ENCODE data around the gene RSRC2. TPM values are rescaled to one million over a fixed set of nuclear protein-coding genes. Genes with fewer than 3 reads are reported as not detected.

RSRC2 gene
- total RNA-seq, 1 donor from 2014 or later, result 104 TPM

DNA sequence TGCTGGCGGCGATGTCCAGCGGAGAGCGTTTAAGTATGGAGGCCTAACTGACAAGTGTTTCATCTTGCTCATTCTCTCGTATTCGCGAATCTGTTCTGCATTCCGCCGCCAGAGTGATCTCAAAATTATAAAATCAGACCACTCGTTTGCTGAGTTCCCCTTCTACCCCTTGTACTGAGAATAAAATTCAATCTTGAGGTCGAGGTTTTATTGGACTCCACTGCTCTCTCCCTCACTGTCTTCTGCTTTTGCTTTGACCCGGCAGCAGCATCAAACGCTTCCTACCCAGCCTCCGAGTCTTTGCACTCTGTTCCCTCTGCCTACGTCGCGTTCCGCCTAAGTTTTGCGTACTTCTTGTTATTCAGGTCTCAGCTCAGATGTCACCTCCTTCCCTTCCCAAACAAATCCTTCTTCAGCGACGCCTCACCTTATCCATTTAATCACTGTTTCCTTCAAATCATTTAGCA lies 775 bp upstream of the RSRC2 start:
- Mint-ChIP-seq H3K9me3 (ENCODE audit: unreplicated experiment) (peaks cover 2% of the 10 kb centered on the region), H3K4me3 (ENCODE audit: unreplicated experiment) (no peak overlapping the region), H3K36me3 (ENCODE audit: unreplicated experiment) (no peaks in the 10 kb centered on the region), H3K27me3 (ENCODE audit: unreplicated experiment) (no peaks in the 10 kb centered on the region), H3K27ac (ENCODE audit: unreplicated experiment) (no peak overlapping the region), H3K4me1 (ENCODE audit: low read depth, unreplicated experiment) (peaks cover 13% of the 10 kb centered on the region)
- TF ChIP-seq, protein P1, sequence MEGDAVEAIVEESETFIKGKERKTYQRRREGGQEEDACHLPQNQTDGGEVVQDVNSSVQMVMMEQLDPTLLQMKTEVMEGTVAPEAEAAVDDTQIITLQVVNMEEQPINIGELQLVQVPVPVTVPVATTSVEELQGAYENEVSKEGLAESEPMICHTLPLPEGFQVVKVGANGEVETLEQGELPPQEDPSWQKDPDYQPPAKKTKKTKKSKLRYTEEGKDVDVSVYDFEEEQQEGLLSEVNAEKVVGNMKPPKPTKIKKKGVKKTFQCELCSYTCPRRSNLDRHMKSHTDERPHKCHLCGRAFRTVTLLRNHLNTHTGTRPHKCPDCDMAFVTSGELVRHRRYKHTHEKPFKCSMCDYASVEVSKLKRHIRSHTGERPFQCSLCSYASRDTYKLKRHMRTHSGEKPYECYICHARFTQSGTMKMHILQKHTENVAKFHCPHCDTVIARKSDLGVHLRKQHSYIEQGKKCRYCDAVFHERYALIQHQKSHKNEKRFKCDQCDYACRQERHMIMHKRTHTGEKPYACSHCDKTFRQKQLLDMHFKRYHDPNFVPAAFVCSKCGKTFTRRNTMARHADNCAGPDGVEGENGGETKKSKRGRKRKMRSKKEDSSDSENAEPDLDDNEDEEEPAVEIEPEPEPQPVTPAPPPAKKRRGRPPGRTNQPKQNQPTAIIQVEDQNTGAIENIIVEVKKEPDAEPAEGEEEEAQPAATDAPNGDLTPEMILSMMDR (IDR thresholded peaks at IDR 0.05; ENCODE audit: partially characterized antibody, unreplicated experiment), result no peak
- no peak for DNase-seq

DNA sequence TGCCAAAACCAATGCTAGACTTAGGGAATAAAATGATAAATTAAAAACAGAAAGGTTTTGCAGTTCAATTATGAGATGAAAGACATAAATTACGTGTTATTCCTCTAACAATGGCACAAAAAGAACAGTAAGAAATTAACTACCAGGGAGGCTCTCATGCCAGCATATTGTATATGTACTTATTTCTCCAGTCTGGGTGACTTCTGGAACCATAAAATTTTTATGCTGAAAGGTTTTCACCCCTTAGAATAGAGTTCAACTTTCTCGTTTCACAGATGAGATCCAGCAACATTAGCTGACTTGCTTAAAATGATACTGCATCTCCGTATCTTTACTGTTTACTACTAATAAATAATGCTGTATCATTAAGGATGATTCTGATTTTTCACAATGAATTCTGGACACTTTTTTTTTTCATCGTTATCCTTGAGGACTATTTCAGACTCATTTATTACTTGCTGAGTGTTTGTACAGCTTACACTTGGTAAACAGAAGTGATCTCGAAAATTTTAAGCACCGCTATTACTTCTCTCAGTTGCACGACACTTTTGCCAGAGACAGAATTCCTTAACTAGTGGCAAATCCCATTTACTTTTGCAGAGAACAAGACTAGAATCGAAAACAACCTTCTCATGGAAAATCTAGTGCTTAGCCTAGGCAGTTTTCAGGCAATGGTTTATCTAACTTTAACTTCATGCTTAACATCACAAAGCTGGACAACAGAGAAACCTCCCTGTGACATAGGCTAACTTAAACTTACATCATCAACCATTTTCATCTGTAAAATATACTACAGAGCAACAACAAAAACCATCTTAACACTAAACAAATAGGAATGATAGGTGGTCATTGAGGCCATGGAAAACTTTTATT lies 2.7 kb downstream of the RSRC2 start:
- Mint-ChIP-seq H3K4me1 (ENCODE audit: low read depth, unreplicated experiment) (peaks cover 15% of the 10 kb centered on the region), H3K36me3 (ENCODE audit: unreplicated experiment) (no peaks in the 10 kb centered on the region), H3K27ac (ENCODE audit: unreplicated experiment) (peak overlapping the region; percentile 49), H3K27me3 (ENCODE audit: unreplicated experiment) (no peaks in the 10 kb centered on the region), H3K4me3 (ENCODE audit: unreplicated experiment) (no peak overlapping the region), H3K9me3 (ENCODE audit: unreplicated experiment) (peaks cover 3% of the 10 kb centered on the region)
- TF ChIP-seq, protein P1 (IDR thresholded peaks at IDR 0.05; ENCODE audit: partially characterized antibody, unreplicated experiment), result no peak
- no peak for DNase-seq

DNA sequence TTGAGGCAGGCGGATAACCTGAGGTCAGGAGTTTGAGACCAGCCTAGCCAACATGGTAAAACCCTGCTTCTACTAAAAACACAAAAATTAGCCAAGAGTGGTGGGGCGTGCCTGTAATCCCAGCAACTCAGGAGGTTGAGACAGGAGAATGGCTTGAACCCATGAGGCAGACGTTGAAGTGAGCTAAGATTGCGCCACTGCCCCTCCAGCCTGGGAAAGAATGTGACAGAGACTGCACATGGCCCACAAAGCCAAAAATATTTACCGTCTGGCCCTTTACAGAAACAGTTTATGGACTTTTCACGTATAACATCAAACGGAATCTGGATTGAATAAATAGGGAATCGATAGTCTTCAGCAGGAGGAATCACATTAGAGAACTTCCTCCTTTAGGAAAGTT lies 3.5 kb downstream of the RSRC2 start:
- Mint-ChIP-seq H3K27ac (ENCODE audit: unreplicated experiment) (peak overlapping the region; percentile 57), H3K27me3 (ENCODE audit: unreplicated experiment) (no peaks in the 10 kb centered on the region), H3K4me1 (ENCODE audit: low read depth, unreplicated experiment) (peaks cover 15% of the 10 kb centered on the region), H3K4me3 (ENCODE audit: unreplicated experiment) (no peak overlapping the region), H3K9me3 (ENCODE audit: unreplicated experiment) (peaks cover 3% of the 10 kb centered on the region), H3K36me3 (ENCODE audit: unreplicated experiment) (no peaks in the 10 kb centered on the region)
- TF ChIP-seq, protein P1 (IDR thresholded peaks at IDR 0.05; ENCODE audit: partially characterized antibody, unreplicated experiment), result no peak
- DNase-seq, result no peak

DNA sequence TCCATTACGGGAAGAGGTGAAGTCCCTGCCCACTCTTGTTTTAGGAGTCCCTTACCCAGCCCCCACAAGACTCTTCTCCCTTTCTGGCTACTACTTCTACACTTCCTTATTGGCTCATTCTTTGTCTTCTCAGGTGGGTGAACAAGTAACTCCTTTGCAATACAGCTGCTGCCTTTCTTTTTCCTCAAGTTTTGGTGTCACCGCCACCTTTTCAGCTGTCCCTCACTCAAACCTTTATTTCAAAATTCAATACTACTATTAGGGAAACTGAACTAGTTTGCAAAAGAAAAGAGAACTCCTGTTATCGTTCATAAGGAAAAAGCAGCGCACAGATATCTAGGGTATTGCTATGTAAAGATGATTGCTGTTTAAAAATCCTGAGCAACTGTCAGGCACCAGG lies 6.1 kb downstream of the RSRC2 start:
- no peak overlapping the region for H3K27ac Mint-ChIP-seq (ENCODE audit: unreplicated experiment)
- H3K9me3 Mint-ChIP-seq (ENCODE audit: unreplicated experiment), result peaks cover 3% of the 10 kb centered on the region
- no peaks in the 10 kb centered on the region for H3K27me3 Mint-ChIP-seq (ENCODE audit: unreplicated experiment)
- peaks cover 15% of the 10 kb centered on the region for H3K4me1 Mint-ChIP-seq (ENCODE audit: low read depth, unreplicated experiment)
- no peak for DNase-seq
- TF ChIP-seq, protein P1 (IDR thresholded peaks at IDR 0.05; ENCODE audit: partially characterized antibody, unreplicated experiment), result no peak
- H3K36me3 Mint-ChIP-seq (ENCODE audit: unreplicated experiment), result peaks cover 4% of the 10 kb centered on the region
- no peak overlapping the region for H3K4me3 Mint-ChIP-seq (ENCODE audit: unreplicated experiment)

DNA sequence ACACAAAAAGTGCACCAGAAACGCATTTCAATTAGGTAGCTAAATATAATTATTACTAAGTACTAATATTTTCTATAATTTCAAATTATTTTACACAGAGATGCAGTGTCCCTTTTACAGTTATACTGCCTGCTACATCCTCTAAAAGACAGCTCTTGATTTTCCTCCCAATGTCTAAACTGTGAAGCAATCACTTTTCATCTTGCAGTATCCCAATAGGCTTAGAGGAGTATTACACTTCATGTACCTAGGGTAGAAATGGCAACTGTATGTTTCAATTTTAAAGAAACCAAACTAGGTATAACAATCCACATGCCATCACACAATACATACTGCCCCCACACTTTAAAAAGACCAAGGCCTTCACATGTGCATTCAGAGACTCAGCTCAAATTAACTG lies 7.3 kb downstream of the RSRC2 start:
- DNase-seq, result no peak
- Mint-ChIP-seq H3K36me3 (ENCODE audit: unreplicated experiment) (peaks cover 4% of the 10 kb centered on the region), H3K9me3 (ENCODE audit: unreplicated experiment) (peaks cover 1% of the 10 kb centered on the region), H3K4me3 (ENCODE audit: unreplicated experiment) (no peak overlapping the region), H3K27ac (ENCODE audit: unreplicated experiment) (no peak overlapping the region), H3K4me1 (ENCODE audit: low read depth, unreplicated experiment) (peaks cover 15% of the 10 kb centered on the region), H3K27me3 (ENCODE audit: unreplicated experiment) (no peaks in the 10 kb centered on the region)
- TF ChIP-seq, protein P1 (IDR thresholded peaks at IDR 0.05; ENCODE audit: partially characterized antibody, unreplicated experiment), result no peak

All from glutamatergic neuron (in vitro differentiated cells).